ENCODE measurements around the gene CDK4.

Gene CDK4

GRCh38 chr12:57740656-57741412 is 11.3 kb downstream of the CDK4 start:
- in situ Hi-C loops (cut with MboI; ENCODE audit: low sequenced_read_pairs): no loop called here

- in situ Hi-C loops (cut with MboI; ENCODE audit: low sequenced_read_pairs): no loop called here
These were observed 12.1 kb downstream of the CDK4 start for GRCh38 chr12:57739914-57740538.

GRCh38 chr12:57739387-57739786 is 12.7 kb downstream of the CDK4 start:
- in situ Hi-C loops (cut with MboI; ENCODE audit: low sequenced_read_pairs): no loop called here

- in situ Hi-C loops (cut with MboI; ENCODE audit: low sequenced_read_pairs): no loop called here
These were observed 13.4 kb downstream of the CDK4 start, which contains the start of gene AGAP2 for GRCh38 chr12:57738661-57739237. Gene AGAP2, minus strand, starts transcription at chr12:57738742. Its CDS starts 496 bp downstream, at chr12:57738246.

GRCh38 chr12:57737467-57738460 is 14.3 kb downstream of the CDK4 start:
- in situ Hi-C loops (cut with MboI; ENCODE audit: low sequenced_read_pairs): no loop called here

GRCh38 chr12:57736741-57737466 is 15.2 kb downstream of the CDK4 start:
- in situ Hi-C loops (cut with MboI; ENCODE audit: low sequenced_read_pairs): no loop called here

GRCh38 chr12:57735952-57736740 is 16.0 kb downstream of the CDK4 start:
- in situ Hi-C loops (cut with MboI; ENCODE audit: low sequenced_read_pairs): no loop called here

- in situ Hi-C loops (cut with MboI; ENCODE audit: low sequenced_read_pairs): no loop called here
These were observed 16.8 kb downstream of the CDK4 start for GRCh38 chr12:57735198-57735855.

- in situ Hi-C loops (cut with MboI; ENCODE audit: low sequenced_read_pairs): no loop called here
These were observed 17.5 kb downstream of the CDK4 start for GRCh38 chr12:57734591-57734990.

- in situ Hi-C loops (cut with MboI; ENCODE audit: low sequenced_read_pairs): no loop called here
These were observed 18.2 kb downstream of the CDK4 start for GRCh38 chr12:57733928-57734327.

GRCh38 chr12:57732726-57733593 is 19.1 kb downstream of the CDK4 start:
- in situ Hi-C loops (cut with MboI; ENCODE audit: low sequenced_read_pairs): no loop called here

- in situ Hi-C loops (cut with MboI; ENCODE audit: low sequenced_read_pairs): no loop called here
These were observed 19.8 kb downstream of the CDK4 start for GRCh38 chr12:57732270-57732669.

GRCh38 chr12:57731411-57732080 is 20.6 kb downstream of the CDK4 start:
- in situ Hi-C loops (cut with MboI; ENCODE audit: low sequenced_read_pairs): no loop called here

GRCh38 chr12:57730336-57731067 is 21.6 kb downstream of the CDK4 start:
- in situ Hi-C loops (cut with MboI; ENCODE audit: low sequenced_read_pairs): no loop called here

- in situ Hi-C loops (cut with MboI; ENCODE audit: low sequenced_read_pairs): no loop called here
These were observed 22.7 kb downstream of the CDK4 start for GRCh38 chr12:57729321-57729844.

- in situ Hi-C loops (cut with MboI; ENCODE audit: low sequenced_read_pairs): no loop called here
These were observed 24.2 kb downstream of the CDK4 start for GRCh38 chr12:57727758-57728395.

All from HL-60/S4 (cell line).